NK-92 treated with Interleukin-12 subunit alpha and Interleukin-12 subunit beta, amount 100 ng/mL, for 24 hours (cell line): ENCODE measurements around the gene PKMYT1.

Experiments
- DNase-seq: peaks from one replicate; lab custom pipeline; 2025; lab: John Stamatoyannopoulos, UW

Gene PKMYT1

DNA sequence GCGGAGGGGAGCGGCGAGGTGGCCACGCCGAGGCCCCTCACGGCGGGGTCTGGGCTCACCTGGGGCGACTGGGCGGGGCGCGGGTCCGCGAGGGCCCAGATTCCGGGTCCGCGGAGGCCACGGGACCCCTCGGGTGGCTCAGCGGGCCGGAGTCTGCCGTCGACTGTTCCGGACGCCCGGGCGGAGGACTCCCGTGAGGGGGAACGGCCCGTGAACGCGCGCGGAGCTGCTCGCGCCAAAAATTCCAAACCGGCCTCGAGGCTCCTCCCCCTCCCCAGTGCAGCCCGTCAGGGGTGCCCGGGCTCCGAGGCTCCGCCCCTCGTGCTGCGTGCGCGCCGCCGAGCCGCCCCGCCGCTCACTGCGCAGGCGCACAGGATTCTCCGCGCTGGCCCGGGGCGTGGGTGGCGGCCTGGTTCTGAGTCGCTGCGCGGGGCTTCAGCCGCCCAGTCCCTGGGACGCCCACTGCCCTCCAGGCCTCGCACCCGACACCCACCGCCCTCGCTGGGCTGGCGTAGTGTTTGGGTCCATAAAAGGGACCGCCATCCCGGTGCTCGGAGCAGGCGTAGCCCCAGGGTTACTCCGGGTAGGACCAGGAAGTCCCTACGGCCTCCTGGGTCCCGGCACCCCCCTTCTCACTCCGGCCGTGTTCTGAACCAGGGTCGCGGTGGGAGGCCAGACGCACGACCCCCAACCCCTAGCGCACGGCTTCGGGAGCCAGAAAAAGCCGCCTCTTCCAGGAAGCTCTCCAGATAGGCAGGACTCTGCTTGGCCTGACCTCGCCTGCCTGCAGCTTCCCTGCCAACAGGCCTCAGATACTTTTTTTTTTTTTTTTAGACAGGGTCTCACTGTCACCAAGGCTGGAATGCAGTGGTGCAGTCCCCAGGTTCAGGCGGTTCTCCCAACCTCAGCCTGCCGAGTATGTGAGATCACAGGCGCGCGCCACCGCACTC is at the start of gene PKMYT1:
Gene PKMYT1, minus strand, starts transcription at position 220 of the 950 bp plus-strand sequence. CDS start 789 bp downstream, outside the sequence.
- peak; percentile 89 for DNase-seq

DNA sequence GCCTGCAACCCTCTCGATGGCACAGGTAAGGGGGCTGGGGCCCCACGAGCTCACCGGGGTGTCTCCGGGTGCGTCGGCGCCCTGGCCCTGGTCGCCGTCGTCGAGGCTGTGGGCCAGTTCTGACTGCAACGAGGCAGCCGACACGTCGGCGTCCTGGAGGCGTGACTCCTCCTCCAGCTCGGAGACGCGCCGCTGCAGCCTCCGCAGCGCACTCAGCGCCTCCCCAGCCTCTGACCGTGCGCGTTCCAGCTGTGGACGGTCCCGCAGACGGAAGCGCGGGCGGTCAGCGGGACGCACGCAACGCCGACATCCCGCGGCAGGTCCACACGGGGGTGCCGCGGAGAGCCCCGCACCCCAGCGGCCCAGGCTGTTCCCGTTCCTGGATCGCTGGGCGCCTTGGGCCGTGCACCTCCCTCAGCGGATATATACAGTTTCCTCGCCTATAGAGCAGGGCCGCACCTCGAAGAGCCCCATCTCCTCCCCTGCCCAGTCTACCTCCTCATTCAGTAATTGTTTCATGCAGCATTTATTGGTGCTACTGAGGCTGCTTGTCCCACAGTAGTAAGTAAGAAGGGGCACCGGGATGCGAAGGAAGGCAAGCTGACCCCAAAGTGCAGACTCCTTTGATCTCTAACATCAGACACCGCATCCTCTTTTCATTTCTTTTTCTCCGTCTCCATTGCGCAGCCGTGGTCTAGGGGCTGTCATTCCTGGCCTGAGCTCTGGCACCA is 49.4 kb upstream of the PKMYT1 start:
- no peak for DNase-seq

DNA sequence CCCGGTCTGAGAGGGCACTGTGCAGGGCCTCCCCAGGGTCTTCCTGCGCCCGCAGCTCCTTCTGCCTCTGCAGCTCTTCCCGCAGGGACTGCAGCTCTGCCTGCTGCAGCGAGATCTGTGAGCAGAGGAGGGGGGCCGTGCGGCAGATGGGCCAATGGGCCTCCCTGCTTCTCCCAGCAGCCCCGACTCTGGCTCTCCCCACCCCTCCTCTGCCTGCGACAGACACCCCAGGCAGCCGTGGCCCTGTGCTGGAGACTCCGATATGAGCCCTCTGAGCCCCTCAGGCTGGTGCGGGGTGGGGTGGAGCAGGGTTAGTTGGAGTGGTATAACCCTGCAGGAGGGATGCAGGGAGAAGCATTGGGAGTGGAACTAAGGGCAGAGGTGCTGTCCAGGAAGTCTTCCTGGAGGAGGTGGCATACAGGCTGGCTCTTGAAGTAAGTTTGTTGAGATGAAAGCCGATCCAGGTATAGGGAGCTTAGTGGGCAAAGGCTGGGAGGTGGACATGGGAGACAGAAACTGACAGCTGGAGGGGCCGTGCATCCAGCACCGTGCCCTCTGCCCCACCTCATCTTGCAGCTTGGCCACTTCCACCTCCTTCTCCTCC is 48.6 kb upstream of the PKMYT1 start:
- no peak for DNase-seq

DNA sequence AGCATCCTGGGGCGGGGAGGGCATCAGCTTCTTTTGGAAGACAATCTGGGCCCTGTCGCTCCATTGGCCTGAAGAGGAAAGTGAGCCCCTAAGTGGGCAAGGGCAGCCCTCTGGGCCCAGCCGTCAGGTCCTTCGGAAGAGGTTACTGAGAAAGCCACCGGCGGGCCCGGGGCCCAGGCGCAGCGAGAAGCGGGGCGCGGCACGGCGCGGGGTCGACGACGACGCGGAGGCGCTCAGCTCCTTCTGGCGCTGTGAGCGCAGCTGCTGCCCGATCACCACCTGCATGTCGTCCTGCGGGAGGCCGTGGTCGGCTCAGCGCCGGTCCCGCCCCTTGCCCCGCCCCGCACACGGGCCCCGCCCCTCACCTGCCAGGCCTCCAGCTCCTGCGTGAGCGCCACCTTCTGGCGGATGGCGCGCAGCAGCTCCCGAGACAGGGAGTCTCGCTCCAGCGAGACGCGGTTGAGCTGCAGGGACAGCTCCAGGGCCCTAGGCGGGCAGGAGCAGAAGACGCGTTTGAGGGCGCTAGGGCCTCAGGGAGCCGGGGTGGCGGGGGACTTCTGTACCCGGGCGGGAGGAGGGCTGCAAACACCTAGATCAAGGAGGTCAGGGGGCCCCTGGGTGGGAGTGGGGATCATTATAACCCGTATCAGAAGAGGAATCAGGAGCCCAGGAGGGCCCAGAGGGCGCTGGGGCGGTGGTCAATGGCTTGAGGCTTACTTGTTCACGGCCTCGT is 47.9 kb upstream of the PKMYT1 start:
- DNase-seq = no peak

DNA sequence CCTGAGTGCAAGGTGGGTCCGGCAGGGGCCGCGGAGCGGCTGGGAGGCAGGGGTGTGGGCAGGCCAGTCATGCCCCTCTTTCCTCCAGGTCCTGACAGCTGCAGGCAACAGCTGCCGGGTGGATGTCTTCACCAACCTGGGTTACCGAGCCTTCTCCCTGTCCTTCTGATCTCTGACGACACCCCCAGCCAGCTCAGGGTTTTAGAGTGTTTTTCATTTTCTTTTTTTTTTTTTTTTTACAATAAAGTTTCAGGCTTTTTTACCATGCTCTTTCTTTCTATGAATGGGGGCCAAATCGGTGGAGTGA is 47.2 kb upstream of the PKMYT1 start:
- no peak for DNase-seq

DNA sequence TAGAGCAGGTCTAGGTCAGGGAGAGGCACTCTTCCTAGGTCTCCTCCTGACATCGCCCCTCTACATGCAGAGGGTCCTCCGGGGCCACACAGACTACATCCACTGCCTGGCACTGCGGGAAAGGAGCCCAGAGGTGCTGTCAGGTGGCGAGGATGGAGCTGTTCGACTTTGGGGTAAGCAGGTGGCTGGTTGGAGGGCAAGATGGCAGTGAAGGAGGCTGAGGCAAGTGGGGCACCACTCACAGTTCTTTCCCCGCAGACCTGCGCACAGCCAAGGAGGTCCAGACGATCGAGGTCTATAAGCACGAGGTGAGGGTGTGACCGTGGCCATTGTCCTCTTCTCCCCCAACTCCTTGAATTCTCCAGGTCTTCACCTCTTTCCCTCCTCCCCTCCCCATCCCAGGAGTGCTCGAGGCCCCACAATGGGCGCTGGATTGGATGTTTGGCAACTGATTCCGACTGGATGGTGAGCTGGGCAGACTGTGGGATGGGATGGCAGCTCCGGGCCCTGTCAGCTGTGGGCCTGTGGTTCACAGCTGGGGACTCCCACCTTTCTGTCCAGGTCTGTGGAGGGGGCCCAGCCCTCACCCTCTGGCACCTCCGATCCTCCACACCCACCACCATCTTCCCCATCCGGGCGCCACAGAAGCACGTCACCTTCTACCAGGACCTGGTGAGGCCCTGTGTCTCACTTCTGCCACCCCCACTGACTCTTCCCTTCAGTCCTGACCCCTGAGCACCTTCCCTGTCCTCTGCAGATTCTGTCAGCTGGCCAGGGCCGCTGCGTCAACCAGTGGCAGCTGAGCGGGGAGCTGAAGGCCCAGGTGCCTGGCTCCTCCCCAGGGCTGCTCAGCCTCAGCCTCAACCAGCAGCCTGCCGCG is 46.6 kb upstream of the PKMYT1 start:
- no peak for DNase-seq

DNA sequence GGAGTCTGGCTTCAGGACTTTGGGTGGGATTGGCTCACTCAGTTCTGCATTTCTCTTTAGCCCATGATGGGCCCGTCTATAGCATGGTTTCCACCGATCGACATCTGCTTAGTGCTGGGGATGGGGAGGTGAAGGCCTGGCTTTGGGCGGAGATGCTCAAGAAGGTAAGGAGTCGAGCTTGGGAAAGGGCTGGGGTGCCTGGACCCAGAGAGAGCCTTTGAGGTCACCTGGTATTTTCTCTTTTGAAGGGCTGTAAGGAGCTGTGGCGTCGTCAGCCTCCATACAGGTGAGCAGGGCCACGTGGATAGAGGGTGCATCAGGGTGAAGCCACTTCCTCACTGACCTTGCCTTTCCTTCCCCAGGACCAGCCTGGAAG is 45.7 kb upstream of the PKMYT1 start:
- DNase-seq = no peak

DNA sequence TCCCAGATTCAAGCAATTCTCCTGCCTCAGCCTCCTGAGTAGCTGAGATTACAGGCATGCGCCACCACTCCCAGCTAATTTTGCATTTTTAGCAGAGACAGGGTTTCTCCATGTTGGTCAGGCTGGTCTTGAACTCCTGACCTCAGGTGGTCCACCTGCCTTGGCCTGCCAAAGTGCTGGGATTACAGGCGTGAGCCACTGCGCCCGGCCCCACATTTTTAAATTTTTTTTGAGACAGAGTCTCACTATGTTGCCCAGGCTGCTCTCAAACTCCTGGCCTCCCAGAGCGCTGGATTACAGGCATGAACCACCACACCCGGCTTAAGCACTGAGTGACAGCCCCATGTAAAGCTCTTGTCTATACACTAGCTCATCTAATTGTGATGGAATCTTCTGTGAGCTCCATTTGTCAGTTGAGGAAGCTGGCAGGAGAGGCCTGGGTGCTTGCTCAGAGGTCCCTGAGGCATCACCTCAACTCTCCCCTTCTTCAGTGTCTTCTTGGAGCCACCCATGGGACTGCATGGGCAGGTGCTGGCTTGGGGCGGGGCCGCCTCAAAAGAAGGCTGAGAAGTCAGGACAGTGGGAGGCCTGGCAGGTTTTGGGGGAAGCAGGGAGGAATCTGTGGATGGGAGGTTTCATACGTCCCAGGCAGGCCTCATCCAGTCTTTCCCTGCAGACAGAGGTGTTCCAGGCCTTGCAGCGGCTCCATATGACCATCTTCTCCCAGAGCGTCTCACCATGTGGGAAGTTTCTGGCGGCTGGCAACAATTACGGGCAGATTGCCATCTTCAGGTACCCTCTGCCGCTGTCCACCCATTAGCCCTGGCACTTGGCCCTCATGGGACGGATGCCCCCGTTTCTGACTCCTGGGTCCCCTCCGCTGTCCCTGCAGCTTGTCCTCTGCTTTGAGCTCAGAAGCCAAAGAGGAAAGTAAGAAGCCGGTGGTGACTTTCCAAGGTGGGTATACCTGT is 45.1 kb upstream of the PKMYT1 start:
- no peak for DNase-seq

DNA sequence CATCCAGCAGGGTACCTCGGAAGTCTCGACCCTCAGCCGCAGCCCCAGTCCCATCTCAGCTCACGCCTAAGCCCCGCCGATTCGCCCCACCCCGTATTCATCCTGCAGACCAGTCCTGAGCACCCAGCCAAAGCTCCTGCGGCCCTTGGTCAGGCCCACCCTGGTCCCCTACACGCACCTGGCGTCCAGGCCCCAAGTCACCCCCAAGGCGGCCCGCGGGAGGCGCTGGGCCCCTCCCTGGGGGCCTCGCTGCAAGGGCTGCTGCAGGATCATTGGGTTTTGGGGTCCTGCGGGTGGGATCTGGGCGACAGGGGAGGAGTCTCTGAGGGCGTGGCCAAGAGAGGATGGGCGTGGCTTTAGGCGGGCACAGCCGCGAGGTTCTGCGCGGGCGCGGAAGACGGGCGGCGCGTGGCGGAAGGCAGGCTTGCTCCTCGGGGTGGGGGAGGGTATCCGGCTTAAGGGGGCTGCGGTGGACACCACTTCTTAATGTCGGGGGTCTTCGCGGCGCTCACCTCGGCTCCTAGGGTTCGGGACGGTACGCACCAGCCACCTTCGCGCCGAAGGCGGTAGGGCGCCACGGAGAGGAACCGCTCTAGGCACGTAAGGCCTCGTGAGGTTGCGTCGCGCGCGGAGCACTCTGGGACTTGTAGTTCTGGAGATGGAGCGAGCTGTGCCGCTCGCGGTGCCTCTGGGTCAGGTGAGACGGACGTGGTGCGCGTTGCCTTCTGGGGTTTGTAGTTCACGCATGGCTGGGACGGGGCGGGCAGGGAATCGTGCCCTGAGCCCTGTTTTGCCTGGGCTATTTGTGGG is 43.6 kb upstream of the PKMYT1 start, which contains the start of the genes HCFC1R1 and THOC6:
Gene HCFC1R1, minus strand, starts transcription at position 274 of the 810 bp plus-strand sequence. Its CDS starts 1 bp downstream, at position 273.
Gene THOC6, plus strand, starts transcription at position 367 of the 810 bp plus-strand sequence. Its CDS starts 292 bp downstream, at position 659.
- DNase-seq = peak; percentile 97

DNA sequence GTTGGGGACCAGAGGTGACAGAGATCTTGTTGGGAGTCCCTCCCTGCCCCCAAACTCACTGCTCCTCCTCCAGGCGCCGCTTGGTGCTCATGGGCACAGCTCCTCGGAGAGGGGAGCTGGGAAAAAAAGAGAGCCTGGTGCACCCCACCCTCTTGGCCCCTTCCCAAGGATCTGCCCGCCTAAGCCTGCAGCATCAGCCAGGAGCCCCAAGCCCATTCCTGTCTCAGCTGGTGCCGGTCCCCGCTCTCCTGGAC is 43.1 kb upstream of the PKMYT1 start:
- DNase-seq = no peak

DNA sequence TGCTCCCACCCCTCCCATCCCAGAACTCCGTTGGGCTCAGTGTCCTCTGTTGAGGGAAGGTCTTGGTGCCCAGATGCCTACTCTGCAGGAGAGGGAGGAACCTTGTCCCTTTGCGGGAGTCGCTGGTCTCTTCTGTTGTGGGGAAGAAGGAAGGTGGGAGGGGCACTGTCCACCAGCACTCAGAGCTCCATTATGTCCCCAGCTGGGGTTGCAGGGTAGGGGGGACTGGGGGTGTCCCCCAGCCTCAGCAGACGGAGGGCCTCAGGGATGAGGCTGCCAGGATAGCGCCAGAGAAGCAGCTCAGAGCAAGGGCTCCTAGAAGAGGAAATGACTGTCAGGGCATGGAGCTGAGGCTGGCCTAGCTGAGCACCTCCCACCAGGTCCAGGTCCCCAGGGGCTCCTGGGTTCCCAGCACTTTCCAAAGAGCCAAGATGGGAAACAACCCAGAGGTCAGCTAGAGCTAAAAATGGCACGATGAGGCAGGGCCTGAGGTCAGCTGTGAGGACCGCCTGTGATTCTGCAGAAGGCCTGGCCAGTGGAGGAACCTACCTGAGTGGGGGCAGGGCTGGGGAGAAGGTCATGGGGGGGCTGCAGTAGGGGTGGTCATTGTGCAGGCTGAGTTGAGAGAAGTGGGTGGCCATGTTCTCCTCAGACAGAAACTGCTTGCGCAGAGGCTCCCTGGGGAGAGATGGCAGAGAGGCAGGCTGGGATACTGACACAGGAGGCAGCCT is 42.6 kb upstream of the PKMYT1 start:
- no peak for DNase-seq

DNA sequence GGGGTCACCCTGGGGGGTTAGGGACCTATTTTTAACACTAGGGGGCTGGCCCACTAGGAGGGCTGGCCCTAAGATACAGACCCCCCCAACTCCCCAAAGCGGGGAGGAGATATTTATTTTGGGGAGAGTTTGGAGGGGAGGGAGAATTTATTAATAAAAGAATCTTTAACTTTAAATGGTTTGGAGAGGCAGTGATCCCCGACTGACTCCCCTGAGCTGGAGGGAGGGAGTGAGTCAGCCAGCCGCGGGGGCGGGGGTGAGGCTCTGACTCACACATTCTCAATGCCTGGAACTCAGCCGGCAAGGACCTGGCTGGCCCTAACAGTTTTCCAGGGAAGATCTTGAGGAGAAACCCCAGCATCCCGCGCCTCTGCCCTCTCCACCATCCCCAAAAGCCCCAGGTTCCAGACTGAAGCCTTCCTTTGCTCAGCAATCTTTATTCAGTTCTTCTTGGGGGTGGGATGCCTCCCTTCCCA is 42.0 kb upstream of the PKMYT1 start:
- peak; percentile 77 for DNase-seq

DNA sequence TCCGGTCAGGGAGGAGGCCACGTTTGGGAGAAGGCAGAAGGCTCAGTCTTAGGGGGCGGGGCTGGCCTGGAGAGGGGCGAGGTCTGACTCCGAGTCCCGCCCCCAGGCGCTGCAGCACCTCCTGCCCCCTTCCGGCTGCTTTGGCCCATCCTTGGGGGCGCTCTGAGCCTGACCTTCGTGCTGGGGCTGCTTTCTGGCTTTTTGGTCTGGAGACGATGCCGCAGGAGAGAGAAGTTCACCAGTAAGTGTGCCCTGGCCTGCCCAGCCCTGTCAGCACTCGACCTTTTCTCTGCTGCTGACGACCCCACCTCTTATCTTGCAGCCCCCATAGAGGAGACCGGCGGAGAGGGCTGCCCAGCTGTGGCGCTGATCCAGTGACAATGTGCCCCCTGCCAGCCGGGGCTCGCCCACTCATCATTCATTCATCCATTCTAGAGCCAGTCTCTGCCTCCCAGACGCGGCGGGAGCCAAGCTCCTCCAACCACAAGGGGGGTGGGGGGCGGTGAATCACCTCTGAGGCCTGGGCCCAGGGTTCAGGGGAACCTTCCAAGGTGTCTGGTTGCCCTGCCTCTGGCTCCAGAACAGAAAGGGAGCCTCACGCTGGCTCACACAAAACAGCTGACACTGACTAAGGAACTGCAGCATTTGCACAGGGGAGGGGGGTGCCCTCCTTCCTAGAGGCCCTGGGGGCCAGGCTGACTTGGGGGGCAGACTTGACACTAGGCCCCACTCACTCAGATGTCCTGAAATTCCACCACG is 41.4 kb upstream of the PKMYT1 start:
- DNase-seq = no peak

DNA sequence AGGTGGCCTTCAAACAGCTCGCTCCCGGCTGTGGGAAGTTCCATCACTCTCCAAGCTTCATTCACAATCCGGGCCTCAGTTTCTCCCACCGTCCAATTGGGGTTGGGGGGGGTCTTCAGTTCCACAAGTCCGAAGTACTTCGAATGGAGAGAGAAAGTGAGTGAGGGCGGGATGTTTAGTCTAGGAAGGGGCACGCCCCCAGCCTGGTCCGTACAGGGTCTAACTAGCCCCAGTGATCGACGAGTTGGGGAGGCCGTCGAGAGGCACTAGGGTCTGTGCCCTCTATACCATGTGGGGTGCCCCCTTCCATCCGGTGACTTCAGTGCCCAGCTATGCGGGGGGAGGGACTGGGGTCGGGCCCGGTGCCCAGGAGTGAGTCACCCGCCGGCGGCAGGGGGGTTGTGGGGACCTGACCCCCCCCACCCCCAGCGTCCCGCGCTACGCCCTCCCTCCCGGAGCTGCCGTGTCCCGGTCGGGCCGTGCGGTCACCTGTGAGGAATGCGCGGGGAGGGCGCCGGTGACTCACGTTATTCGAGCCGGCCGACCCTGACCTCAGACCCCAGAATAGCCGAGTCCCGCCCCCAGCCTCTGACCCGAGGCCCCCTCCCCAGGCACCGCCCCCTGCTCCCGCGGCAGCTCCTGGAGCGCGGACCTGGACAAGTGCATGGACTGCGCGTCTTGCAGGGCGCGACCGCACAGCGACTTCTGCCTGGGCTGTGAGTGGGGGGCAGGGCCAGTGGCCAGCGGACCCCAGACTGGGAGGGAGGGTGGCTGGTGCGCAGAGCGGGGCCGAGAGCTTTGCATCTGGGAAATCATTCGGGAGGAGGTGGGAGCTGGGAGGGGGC is 40.6 kb upstream of the PKMYT1 start:
- no peak for DNase-seq

DNA sequence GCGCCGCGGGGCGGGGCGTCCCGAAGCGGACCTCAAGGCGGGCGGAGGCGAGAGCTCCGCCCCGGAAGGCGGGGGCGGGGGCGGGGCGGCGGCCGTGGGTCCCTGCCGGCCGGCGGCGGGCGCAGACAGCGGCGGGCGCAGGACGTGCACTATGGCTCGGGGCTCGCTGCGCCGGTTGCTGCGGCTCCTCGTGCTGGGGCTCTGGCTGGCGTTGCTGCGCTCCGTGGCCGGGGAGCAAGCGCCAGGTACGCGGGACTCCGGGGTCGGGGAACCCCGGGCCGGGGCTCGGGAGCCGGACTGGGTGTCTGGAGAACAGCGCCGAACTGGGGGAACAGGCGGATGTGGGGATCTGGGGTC is 40.0 kb upstream of the PKMYT1 start, which contains the start of gene TNFRSF12A:
Gene TNFRSF12A, plus strand, starts transcription at position 122 of the 357 bp plus-strand sequence. Its CDS starts 30 bp downstream, at position 152.
- peak; percentile 61 for DNase-seq

DNA sequence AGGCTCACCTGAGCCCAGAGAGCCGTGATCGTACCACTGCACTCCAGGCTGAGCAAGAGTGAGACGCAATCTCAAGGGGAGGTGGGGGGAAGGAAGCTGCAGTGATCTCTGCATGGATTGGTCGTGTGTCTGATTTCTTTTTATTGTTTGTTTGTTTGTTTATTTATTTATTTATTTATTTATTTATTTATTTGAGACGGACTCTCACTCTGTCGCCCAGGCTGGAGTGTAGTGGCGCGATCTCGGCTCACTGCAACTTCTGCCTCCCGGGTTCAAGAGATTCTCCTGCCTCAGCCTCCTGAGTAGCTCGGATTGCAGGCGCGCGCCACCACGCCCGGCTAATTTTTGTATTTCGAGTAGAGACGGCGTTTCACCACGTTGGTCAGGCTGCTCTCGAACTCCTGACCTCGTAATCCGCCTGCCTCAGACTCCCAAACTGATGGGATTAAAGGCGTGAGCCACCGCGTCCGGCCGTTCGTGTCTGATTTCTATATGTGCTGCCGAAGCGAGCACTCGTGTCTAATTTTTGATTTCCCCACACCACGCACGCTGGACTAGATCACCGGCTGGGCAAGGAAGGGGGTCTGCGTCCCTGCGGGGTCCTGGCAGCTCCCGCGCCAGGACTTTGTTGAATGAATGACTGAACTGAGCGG is 39.5 kb upstream of the PKMYT1 start:
- DNase-seq = no peak
